Thyroid gland (tissue), 4 donors: ENCODE measurements around the gene SPACA5B.

Source experiments
- CTCF ChIP-seq, 6 experiments: fragments of 200-600 bp in 3 of 6; fragments of 450-650 bp in 3 of 6; sonication (generic) in 3 of 6; IDR thresholded peaks; one replicate each; pipeline ENCODE4 v1.5.1; 2016 to 2019; ENCODE audit warnings: antibody characterized with exemption in 6 of 6, mild to moderate bottlenecking in 2 of 6, inconsistent platforms in 1 of 6, moderate library complexity in 1 of 6
- POLR2A ChIP-seq, 2 donors: fragments of 450-650 bp; IDR thresholded peaks; one replicate each; pipeline ENCODE4 v1.6.1; 2017; ENCODE audit warnings: antibody characterized with exemption in 2 of 2, mild to moderate bottlenecking in 2 of 2, moderate library complexity in 1 of 2

- no peak for TF ChIP-seq CTCF (IDR thresholded peaks at IDR 0.05)
- no peak for TF ChIP-seq POLR2A (IDR thresholded peaks at IDR 0.05)
Measured at GRCh38 chrX:48180811-48181210, 50.4 kb downstream of the SPACA5B start.
